DOHH2 (cell line): ENCODE measurements around the gene QPCTL.

Source experiments
- H3F3A ChIP-seq: fragments of 200-600 bp; sonication (generic), shearing (Covaris generic); 2 replicates; pipeline ENCODE4 v1.6.0; 2016; ENCODE audit warnings: antibody characterized with exemption, mild to moderate bottlenecking; ENCODE audit not compliant: control insufficient read depth, insufficient read depth
- H3K27ac ChIP-seq: fragments of 200-600 bp; sonication (generic); 2 replicates; pipeline ENCODE4 v1.5.1; 2014; ENCODE audit warnings: low read depth, mild to moderate bottlenecking, low read length, moderate library complexity
- H3K27me3 ChIP-seq: fragments of 200-600 bp; sonication (generic); 2 replicates; pipeline ENCODE4 v1.6.1; 2014; ENCODE audit warnings: mild to moderate bottlenecking, low read length, mixed read lengths; ENCODE audit not compliant: control insufficient read depth
- H3K36me3 ChIP-seq: fragments of 200-600 bp; sonication (generic); 2 replicates; pipeline ENCODE4 v1.6.1; 2014; ENCODE audit warnings: mild to moderate bottlenecking, low read length, moderate library complexity, mixed read lengths; ENCODE audit not compliant: control insufficient read depth
- H3K4me1 ChIP-seq: fragments of 200-600 bp; sonication (generic); 2 replicates; pipeline ENCODE4 v1.6.1; 2014; ENCODE audit warnings: mild to moderate bottlenecking, low read length, mixed read lengths; ENCODE audit not compliant: control insufficient read depth
- H3K4me2 ChIP-seq: fragments of 200-600 bp; sonication (generic); 2 replicates; pipeline ENCODE4 v1.6.0; 2014; ENCODE audit warnings: mild to moderate bottlenecking, low read length, moderate library complexity
- H3K4me3 ChIP-seq: fragments of 200-600 bp; sonication (generic); 2 replicates; pipeline ENCODE4 v1.5.1; 2014; ENCODE audit warnings: mild to moderate bottlenecking, low read length, mixed read lengths
- H3K79me2 ChIP-seq: fragments of 200-600 bp; sonication (generic); 2 replicates; pipeline ENCODE4 v1.6.1; 2014; ENCODE audit warnings: mild to moderate bottlenecking, low read length, mixed read lengths; ENCODE audit not compliant: control insufficient read depth
- H3K9me2 ChIP-seq: fragments of 200-600 bp; sonication (generic); replicated peaks from 2 replicates; pipeline ENCODE4 v1.6.1; 2014; ENCODE audit warnings: mild to moderate bottlenecking, low read length, mixed read lengths; ENCODE audit not compliant: control insufficient read depth
- H3K9me3 ChIP-seq: fragments of 200-600 bp; sonication (generic); 2 replicates; pipeline ENCODE4 v1.6.1; 2014; ENCODE audit warnings: antibody characterized with exemption, low read length, mixed read lengths; ENCODE audit not compliant: control insufficient read depth, insufficient read depth
- H4K20me1 ChIP-seq: fragments of 200-600 bp; sonication (generic); 2 replicates; pipeline ENCODE4 v1.6.0; 2014; ENCODE audit warnings: low read depth, mild to moderate bottlenecking, antibody characterized with exemption, low read length, moderate library complexity; ENCODE audit not compliant: control insufficient read depth, insufficient read depth
- EZH2phosphoT487 ChIP-seq: fragments of 200-600 bp; sonication (generic); IDR thresholded peaks from 2 replicates; pipeline ENCODE4 v1.6.1; 2017; ENCODE audit warnings: borderline replicate concordance, mild to moderate bottlenecking, antibody characterized with exemption, low read length, moderate library complexity, mixed read lengths
- TF ChIP-seq, protein P1 (sequence below): fragments of 200-600 bp; sonication (generic); IDR thresholded peaks from one replicate; pipeline ENCODE4 v1.5.1; 2014; ENCODE audit warnings: antibody characterized with exemption, mild to moderate bottlenecking, low read depth, low read length; ENCODE audit not compliant: poor library complexity, severe bottlenecking

The QPCTL gene

DNA sequence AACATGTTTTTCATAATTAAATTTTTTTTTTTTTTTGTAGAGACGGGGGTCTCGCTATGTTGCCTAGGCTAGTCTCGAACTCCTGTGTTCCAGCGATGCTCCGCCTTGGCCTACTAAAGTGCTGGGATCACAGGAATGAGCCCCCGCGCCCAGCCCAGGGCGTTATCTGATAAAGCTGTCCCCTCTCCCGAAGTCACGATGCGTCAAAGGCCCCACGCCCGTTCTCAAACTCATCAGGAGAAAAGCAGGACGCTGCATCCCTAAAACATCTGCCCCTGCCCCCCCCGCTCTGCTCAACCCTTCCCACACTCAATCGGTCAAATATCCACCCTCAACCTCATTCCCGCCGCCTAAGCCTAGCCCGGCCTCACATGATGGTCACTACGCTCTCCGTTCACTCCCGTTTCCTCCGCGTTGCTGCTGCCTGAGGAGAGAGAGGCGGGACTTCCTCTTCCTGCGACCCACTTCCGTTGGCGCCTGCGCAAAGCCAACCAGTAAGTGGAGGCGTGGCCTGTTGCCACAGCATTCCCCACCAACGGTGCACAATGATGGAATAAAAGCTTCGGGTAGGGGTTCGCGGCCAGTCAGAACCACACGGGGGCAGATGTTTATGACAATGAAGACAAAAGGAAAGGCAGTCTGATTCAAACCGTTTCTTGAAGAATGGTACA lies 815 bp upstream of the QPCTL start, which contains the start of gene SNRPD2:
Gene SNRPD2, minus strand, starts transcription at position 438 of the 671 bp plus-strand sequence. Its CDS starts 65 bp downstream, at position 373.
- H3K4me3 ChIP-seq, result peak within 1 kb of the TSS; percentile 99
- H3K36me3 ChIP-seq, result peaks cover 67% of the 10 kb centered on the region
- no peaks in the 10 kb centered on the region for H3K9me2 ChIP-seq
- no peaks in the 10 kb centered on the region for H3F3A ChIP-seq
- no peaks in the 10 kb centered on the region for H3K9me3 ChIP-seq
- H3K27me3 ChIP-seq, result no peaks in the 10 kb centered on the region
- peaks cover 58% of the 10 kb centered on the region for H3K79me2 ChIP-seq
- H3K4me2 ChIP-seq, result peak within 1 kb of the TSS; percentile 95
- H3K4me1 ChIP-seq, result peaks cover 15% of the 10 kb centered on the region
- H4K20me1 ChIP-seq, result peaks cover 9% of the 10 kb centered on the region
- no peak for TF ChIP-seq EZH2phosphoT487
- TF ChIP-seq, protein P1, sequence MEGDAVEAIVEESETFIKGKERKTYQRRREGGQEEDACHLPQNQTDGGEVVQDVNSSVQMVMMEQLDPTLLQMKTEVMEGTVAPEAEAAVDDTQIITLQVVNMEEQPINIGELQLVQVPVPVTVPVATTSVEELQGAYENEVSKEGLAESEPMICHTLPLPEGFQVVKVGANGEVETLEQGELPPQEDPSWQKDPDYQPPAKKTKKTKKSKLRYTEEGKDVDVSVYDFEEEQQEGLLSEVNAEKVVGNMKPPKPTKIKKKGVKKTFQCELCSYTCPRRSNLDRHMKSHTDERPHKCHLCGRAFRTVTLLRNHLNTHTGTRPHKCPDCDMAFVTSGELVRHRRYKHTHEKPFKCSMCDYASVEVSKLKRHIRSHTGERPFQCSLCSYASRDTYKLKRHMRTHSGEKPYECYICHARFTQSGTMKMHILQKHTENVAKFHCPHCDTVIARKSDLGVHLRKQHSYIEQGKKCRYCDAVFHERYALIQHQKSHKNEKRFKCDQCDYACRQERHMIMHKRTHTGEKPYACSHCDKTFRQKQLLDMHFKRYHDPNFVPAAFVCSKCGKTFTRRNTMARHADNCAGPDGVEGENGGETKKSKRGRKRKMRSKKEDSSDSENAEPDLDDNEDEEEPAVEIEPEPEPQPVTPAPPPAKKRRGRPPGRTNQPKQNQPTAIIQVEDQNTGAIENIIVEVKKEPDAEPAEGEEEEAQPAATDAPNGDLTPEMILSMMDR, result no peak
- peak within 1 kb of the TSS; percentile 77 for H3K27ac ChIP-seq

DNA sequence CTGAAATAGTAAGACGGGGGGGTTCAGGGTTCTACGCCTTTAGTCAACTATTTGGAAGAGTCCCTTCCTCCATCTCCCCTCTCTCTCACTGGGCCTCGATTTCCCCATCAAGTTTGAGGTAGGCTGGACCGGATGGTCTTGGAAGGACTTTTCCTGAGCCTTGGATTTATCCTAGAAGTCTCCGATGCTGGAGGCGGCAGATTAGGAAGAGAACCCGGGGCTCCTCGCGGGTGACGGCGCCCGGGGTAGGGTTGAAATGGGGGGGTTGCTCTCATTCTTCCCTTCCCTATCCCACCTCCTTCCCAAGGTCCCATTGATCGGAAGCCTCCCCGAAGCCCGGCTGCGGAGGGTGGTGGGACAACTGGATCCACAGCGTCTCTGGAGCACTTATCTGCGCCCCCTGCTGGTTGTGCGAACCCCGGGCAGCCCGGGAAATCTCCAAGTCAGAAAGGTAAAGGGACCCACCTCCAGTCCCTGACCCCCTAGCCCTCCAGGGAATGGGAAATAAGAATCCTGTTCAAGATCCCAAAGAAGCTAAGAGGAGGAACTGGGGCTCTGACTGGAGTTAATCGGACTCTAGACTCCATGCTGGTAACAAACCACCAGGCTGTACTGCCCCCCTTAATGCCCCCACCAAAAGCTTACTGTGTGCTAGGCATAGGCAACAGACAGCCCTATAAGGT lies 781 bp downstream of the QPCTL start:
- Histone ChIP-seq H3K27ac (peak overlapping the region; percentile 77), H3K9me2 (no peaks in the 10 kb centered on the region), H3K4me2 (peak overlapping the region; percentile 95), H4K20me1 (peaks cover 9% of the 10 kb centered on the region), H3K27me3 (no peaks in the 10 kb centered on the region), H3K9me3 (no peaks in the 10 kb centered on the region), H3K36me3 (peaks cover 63% of the 10 kb centered on the region), H3K4me3 (peak overlapping the region; percentile 99), H3K79me2 (peaks cover 53% of the 10 kb centered on the region), H3K4me1 (peaks cover 15% of the 10 kb centered on the region), H3F3A (no peaks in the 10 kb centered on the region)
- TF ChIP-seq EZH2phosphoT487, result no peak
- TF ChIP-seq, protein P1, result peak; percentile 99

DNA sequence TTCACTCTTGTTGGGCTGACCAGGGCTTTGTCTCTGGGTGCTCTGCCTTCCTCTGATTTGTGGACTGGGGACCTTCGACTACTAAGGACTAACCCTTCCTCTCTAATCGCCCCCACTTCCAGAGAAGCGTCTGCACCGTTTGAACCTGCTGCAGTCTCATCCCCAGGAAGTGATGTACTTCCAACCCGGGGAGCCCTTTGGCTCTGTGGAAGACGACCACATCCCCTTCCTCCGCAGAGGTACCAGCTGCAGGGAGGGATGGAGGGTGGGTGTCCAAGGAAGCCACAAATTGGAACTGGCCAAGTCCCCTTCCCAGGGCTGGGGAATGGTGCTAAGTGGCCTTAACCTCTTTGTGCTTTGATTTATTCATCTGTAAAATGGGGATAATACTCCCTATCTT lies 9.2 kb downstream of the QPCTL start:
- Histone ChIP-seq H3K27me3 (no peaks in the 10 kb centered on the region), H3K4me2 (no peak overlapping the region), H3K36me3 (peaks cover 46% of the 10 kb centered on the region), H3K27ac (no peak overlapping the region), H3K4me3 (no peak overlapping the region), H3K9me2 (no peaks in the 10 kb centered on the region), H3K4me1 (peaks cover 27% of the 10 kb centered on the region), H4K20me1 (no peaks in the 10 kb centered on the region), H3F3A (peaks cover 12% of the 10 kb centered on the region), H3K79me2 (no peaks in the 10 kb centered on the region), H3K9me3 (no peaks in the 10 kb centered on the region)
- no peak for TF ChIP-seq EZH2phosphoT487
- TF ChIP-seq, protein P1, result no peak
